Right lobe of liver (tissue), 4 donors: Measurements from ENCODE around the gene GARIN5A.
"Not testable (repeated sequence)": the region's sequence is repeated elsewhere in the genome, so short reads cannot be mapped to it uniquely, and the experiment has no call there.

Experiments
- CTCF ChIP-seq, 4 donors: fragments of 200-600 bp in 3 of 4; fragments of 450-650 bp in 1 of 4; IDR thresholded peaks; one replicate each; pipeline versions ENCODE4 v1.5.1 to v1.8.0; 2016 to 2022; ENCODE audit warnings: antibody characterized with exemption in 4 of 4, mild to moderate bottlenecking in 2 of 4
- POLR2A ChIP-seq: fragments of 450-650 bp; IDR thresholded peaks from one replicate; pipeline ENCODE4 v1.6.1; 2017; ENCODE audit warnings: antibody characterized with exemption, mild to moderate bottlenecking
- donor health status: DM: no; HTN: no; CAD: no.
- donor health status: DM: no; HTN: no; CAD: no.
- donor health status: DM: no; HTN: yes; CAD: no.

GRCh38 chr19:50473336-50473735 is 3.3 kb downstream of the GARIN5A start:
- TF ChIP-seq POLR2A; CTCF (IDR thresholded peaks at IDR 0.05): not testable (repeated sequence)
